Upper lobe of left lung (tissue), 4 donors: ENCODE results near the gene TTC3.

Experiments used
- CTCF ChIP-seq, 6 experiments: fragments of 450-650 bp in 4 of 6; fragments of 200-600 bp in 2 of 6; sonication (generic) in 2 of 6; IDR thresholded peaks; one replicate each; pipeline ENCODE4 v1.5.1; 2016 to 2019; ENCODE audit warnings: antibody characterized with exemption in 6 of 6
- EP300 ChIP-seq, 4 donors: sonication (generic); formaldehyde crosslinking; IDR thresholded peaks; one replicate each; pipeline ENCODE4 v1.5.1; 2017; ENCODE audit warnings: antibody characterized with exemption in 4 of 4, control low read depth in 2 of 4
- POLR2A ChIP-seq, 4 donors: fragments of 450-650 bp; IDR thresholded peaks; one replicate each; pipeline ENCODE4 v1.5.1; 2016 to 2017; ENCODE audit warnings: antibody characterized with exemption in 4 of 4, mild to moderate bottlenecking in 2 of 4
- POLR2AphosphoS5 ChIP-seq, 2 donors: sonication (generic); formaldehyde crosslinking; IDR thresholded peaks; one replicate each; pipeline ENCODE4 v1.5.1; 2017; ENCODE audit warnings: antibody characterized with exemption in 2 of 2

GRCh38 chr21:37232274-37233018 is 159.4 kb downstream of the TTC3 start:
- TF ChIP-seq POLR2A (IDR thresholded peaks at IDR 0.05), result no peak
- no peak for TF ChIP-seq CTCF (IDR thresholded peaks at IDR 0.05)
- no peak for TF ChIP-seq POLR2AphosphoS5 (IDR thresholded peaks at IDR 0.05)
- TF ChIP-seq EP300 (IDR thresholded peaks at IDR 0.05), result no peak
